GM19467 (cell line): ENCODE results near the gene RDM1.

Experiments used
- ATAC-seq: cut with Tn5 transposase; IDR thresholded peaks from one replicate; pipeline ENCODE4 v1.9.1; 2021; ENCODE audit warnings: mild to moderate bottlenecking, moderate library complexity; ENCODE audit not compliant: unreplicated experiment

RDM1 gene

DNA sequence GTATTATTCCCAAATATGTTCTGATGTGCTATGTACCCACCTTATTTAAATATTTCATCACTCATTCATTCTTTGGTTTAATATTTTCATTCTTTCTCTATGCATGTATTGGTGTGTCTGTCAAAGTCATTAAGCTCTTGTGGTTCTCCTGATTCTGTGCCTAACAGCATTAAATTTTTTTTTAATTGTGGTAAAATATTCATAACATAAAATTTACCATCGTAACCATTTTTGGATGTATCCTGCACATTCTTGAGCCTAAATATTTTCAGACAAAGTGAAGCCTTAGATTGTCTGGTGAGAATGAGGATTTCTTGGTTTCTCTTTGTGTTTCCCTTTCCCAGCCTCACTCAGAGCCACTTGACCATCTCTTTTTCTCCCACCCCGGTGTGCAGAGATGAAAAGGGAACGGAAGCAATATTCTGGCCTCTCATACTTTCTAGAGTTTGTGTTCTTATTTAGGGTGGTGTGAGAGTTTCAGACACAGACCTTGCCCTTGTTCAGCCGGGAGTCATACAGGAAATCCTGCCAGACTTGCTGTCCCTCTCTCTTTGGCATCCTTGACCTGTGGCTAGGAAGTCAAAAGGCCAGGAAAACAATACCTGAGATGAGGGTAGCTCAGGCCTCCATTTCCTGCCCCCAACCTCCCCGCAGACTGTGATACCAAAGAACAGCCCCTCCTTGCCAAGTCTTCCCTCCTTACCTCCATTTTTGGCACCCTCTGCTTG is 55.3 kb downstream of the RDM1 start:
- ATAC-seq, result no peak

DNA sequence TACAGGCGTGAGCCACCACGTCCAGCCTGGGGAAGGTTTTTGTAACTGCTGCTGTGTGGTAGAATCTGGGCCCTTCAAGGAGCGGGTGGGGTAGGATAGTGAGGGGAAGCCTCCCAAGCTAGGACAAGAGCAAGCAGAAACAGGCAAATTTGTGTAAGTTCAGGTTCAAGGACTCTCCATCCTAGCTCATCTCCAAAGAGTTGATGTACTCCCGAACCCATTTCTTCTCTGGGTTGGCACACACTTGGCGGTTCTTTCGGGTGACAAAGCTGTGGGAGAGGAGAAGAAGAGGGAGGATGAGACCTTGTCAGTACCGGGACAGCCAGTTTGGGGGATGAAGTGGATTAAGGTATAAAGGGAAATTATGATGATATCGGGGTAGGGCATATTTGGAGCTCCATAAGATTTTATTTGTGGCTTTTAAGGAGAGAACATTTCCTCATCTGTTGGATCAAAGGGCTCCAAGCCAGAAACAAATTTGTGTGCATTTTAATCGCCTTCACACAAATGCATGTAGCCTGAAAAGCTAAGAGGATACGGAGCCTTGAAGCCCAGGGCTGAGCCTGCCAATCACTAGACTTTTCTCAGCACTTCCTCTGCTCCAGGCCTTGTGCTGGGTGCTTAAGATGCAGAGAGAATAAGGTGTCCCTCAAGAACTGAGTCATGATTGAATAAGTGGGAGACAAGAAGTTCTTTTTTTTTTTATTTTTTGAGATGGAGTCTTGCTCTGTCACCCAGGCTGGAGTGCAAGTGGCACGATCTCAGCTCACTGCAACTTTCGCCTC is 58.2 kb downstream of the RDM1 start:
- ATAC-seq, result no peak

DNA sequence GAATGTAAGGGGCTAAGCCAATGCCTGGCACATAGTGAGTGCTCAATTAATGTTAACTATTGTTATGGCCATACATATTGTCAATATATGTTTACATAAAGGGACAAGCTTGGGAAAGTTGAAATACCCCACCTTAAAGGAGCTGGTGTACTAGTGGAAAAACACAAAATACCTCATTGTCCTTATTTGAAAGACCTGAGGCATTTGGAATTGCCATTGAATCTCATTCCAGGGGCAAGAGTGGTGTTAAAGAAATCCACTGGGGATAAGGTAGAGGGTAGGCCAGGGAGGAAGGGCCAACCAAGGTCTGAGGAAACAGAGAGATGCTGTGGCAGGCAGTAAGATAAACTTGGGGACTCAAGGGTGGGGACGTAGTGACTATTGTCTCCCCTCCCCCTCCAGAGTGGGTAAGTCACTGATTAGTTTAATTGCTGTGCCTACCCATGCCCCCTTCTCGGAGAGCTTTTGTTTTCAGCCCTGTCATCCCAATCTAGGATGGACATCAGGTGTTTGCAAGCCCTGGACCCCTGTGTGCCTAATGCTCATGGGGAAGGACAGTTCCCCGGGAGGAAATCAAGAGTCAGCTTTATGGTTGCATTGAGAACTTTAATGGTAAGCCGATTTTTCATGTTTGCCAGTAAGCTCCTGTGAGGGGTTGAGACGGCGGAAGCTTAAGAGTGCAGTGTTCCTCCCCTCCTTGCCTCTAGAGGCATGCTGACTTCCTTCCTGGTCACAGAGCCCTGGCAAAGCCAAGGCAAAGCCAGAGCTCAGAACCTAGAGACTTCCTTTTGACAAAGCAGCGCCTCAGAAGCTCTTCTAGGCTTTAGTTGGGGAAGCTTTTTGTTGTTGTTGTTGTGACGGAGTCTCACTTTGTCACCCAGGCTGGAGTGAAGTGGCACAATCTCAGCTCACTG is 59.4 kb downstream of the RDM1 start:
- ATAC-seq, result no peak

DNA sequence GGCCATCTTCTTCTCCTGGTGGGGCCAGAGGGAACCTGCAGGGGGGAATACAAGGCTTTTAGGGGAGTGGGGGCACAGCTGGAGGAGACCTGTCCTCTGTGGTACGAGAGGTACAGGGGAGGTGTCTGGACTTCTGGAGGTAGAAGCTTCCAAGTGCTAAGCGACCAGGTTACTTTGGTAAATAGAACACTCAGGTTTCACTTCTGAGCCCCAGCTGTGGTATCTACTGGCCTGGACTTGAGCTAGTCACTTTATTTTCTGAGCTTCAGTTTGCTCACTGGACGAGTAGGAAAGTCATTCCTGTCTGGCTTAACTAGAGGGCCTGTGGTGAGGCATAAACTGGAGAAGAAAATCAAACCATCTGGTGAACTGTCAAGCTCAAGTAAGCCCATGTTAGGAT is 61.8 kb downstream of the RDM1 start, which contains the start of gene HEATR9:
Gene HEATR9 (minus strand): TSS at position 155 of the 400 bp plus-strand sequence. CDS start 149 bp downstream, at position 6.
- ATAC-seq, result no peak
